ELR (cell line): ENCODE data around the gene RPL11.
"Not testable (repeated sequence)": the region's sequence is repeated elsewhere in the genome, so short reads cannot be mapped to it uniquely, and the experiment has no call there.

Experiments used
- DNase-seq: peaks from one replicate; pipeline ENCODE4 v3.0.0-alpha.2; 2015; ENCODE audit warnings: low read depth

The RPL11 gene

DNA sequence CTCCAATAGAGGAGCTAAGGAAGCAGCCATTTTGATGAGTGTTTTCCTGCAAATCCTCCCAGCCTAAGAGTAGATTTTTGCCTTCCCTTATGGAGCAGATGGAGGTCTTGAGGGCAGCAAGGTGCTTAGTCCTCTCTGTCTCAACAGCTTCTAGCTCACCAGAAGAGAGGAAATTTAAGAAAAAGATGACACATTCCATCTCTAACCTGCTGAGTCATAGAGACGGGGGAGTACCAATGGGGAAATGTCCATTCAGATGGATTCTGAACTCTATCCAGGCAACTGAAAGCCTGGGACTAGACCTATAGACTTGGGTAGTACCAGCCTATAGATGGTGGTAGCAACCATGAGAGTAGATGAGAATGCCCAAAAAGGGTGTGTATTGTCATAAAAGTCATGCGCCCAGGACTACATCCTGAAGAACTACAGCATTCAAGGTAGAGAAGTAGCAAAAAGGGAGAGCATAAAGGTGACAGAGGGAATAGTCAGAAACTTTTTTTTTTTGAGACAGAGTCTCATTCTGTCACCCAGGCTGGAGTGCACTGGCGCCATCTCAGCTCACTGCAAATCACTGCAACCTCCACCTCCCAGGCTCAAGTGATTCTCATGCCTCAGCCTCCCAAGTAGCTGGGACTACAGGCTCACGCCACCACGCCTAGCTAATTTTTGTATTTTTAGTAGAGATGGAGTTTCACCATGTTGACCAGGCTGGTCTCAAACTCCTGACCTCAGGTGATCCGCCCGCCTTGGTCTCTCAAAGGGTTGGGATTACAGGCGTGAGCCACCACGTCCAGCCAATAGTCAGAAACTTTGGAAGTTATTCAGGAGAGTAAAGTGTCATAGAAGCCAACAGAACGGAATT lies 41.0 kb downstream of the RPL11 start:
- DNase-seq = peak; percentile 63

DNA sequence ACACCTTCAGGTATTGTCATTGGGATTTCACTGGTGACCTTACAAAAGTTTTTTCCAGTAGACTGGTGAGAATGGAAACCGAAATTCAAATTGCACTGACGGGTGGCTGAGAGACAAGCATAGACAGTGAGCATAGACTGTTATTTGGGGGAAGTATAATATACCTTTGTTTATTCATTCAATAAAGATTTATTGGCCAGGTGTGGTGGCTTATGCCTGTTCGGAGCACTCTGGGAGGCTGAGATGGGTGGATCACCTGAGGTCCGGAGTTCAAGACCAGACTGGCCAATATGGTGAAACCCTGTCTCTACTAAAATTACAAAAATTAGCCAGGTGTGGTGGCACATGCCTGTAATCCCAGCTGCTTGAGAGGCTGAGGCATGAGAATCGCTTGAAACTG lies 41.7 kb downstream of the RPL11 start:
- DNase-seq = not testable (repeated sequence)

DNA sequence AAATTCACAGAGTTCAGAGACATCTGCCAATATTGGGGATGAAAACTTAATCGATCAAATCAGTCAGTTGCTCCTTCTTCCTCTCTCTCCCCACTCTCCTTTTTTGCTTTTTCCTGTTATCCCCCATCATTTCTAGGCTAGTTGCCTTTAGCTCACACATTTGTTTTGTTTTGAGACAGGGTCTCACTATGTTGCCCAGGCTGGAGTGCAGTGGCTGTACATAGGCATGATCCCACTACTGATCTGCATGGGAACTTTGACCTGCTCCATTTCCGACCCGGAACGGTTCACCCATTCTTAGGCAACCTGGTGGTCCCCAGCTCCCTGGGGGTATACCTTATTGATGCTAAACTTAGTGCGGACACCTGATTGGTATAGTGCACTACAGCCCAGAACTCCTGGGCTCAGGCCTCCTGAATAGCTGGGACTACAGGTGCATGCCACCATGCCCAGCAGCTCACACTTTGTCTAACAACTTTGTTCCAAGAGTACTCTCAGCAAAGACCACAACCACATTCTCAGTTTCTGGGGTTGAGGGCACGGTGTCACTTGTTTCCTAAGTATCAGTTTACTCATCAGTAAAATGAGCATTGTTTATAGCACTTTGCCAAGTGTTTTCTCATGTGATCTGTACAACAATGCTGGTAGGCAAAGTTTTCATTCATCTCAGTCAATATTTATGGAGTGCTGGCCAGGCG lies 45.0 kb downstream of the RPL11 start:
- no peak for DNase-seq

DNA sequence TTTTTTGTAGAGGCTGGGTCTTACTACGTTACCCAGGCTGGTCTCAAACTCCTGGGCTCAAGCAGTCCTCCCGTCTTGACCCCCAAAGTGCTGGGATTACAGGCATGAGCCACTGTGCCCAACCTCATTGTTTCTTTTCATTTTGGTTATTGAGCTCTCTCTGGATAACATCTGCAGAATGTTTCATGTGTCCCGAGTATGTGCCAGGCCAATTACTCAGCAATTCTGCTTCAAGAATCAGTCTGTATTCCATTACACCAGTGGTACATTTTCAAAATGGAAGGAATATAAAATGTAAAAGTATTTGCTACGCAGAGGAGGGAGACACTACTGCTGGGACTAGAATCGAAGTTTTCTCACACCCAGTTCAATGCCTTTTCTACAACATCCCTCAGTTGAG lies 50.0 kb downstream of the RPL11 start:
- DNase-seq = no peak

DNA sequence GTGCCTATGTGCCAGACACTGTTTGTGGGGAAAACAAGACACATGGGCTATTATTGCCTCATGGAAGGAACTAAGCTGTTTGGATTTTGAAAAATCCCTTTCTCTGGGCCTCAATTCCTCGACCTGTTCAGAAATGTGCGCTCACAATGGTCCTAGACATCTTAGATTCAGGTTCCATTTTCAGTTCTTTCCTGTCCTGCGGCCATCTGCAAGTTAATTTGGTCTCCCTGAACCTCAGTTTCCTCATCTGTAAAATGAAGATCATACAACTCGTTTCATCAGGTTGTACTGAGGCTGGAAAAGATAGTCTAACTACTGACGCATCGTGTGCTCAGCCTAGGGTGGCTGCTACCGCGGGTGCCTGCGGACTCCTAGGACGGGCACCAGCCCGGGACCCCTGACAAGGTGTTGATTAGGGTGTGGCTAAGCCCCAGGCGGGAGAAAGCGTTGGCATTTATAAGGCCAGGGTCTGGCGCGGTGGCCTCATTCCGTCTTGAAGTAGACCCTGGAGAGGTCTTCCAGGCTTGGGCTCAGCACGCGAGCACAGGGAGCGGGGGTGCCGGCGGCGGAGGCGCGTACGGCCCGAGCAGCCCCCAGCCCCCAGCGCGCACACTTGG lies 51.2 kb downstream of the RPL11 start:
- DNase-seq = peak; percentile 53

DNA sequence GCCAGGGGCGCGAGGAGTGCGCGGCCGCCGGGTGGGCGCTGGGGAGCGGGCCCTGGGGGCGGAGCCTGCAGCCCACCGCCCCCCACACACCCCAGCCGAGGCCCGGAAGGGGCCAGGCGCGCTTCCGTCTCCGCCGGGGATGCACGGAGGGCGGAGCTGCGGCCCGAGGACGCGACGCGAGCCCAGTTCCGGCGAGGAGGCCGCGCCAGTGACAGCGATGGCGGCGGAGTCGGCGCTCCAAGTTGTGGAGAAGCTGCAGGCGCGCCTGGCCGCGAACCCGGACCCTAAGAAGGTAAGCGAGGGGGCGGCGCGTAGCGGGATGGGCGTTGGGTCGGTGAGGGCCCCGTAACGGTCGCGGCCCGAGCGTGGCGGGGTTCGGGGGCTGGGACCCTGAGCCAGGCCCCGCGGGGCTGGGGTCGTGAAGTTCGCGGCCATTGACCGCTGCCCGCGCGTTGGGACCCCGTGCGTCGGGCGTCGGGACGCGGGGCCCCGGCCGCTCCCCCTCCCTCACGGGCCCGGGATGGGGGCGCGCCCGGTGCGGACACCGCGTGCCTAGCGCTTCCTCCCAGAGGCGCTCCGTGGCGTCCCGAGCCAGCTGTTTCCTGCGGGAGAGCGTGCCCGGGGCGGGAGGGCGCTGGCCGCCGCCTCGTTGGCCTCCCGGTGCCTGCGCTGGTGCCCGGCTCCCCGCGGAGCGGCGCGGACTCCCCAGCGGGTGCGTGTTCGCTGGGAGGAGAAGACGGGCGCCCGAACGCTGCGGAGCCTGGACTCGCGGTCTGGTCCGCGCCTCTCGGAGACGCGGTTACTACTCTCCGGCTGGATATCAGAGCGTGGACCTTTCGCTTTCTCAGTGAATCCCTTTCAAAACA lies 51.9 kb downstream of the RPL11 start, which contains the start of gene ELOA:
Gene ELOA, plus strand, starts transcription at position 185 of the 866 bp plus-strand sequence. Its CDS starts 33 bp downstream, at position 218.
- DNase-seq = peak; percentile 74

DNA sequence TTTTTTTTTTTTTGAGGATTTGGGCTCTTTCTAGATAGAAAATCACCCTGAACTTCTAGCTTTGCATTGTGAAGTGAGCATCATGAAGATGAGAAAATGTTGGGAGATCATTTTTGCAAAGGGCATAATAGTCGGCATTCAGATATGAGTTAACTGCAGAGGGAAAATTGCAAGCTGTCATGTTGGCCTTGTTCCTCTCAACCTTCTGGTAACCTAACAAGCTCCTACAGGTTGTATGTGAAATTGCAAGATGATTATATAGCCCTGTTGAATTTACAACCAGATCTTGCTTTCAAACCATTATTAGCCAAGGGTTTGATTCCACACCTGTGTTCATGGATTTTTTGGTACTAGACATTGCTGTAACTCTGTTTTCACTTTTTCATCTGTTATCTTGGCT lies 53.9 kb downstream of the RPL11 start:
- DNase-seq = peak; percentile 71
